HepG2 (cell line): Measurements from ENCODE around the gene ZNF484. TPM values are rescaled to one million over a fixed set of nuclear protein-coding genes. Genes with fewer than 3 reads are reported as not detected.

Source experiments
- AGO1 ChIP-seq: fragments of 200-400 bp; formaldehyde crosslinking; IDR thresholded peaks from 2 replicates; pipeline ENCODE4 v1.6.1; 2017; ENCODE audit warnings: mild to moderate bottlenecking, low read depth, low read length, moderate library complexity; ENCODE audit not compliant: poor library complexity, severe bottlenecking
- KLF13 ChIP-seq: sonication (generic); formaldehyde crosslinking; IDR thresholded peaks from 2 replicates; pipeline ENCODE4 v1.4.0; 2020; ENCODE audit warnings: mild to moderate bottlenecking, missing genetic modification reagents
- MAFK ChIP-seq, 2 experiments: IDR thresholded peaks in 1 of 2; conservative IDR thresholded peaks in 1 of 2; 2 replicates each; pipeline ENCODE4 v1.6.1; 2011; ENCODE audit warnings: improper control_type of control experiment in 2 of 2, low read length in 2 of 2
- NRL ChIP-seq: sonication (generic); formaldehyde crosslinking; IDR thresholded peaks from 2 replicates; pipeline ENCODE4 v1.5.0; 2020; ENCODE audit warnings: missing genetic modification reagents, mild to moderate bottlenecking, moderate library complexity, borderline replicate concordance
- PAX8 ChIP-seq: sonication (generic); formaldehyde crosslinking; IDR thresholded peaks from 2 replicates; pipeline ENCODE4 v1.8.0; 2022; ENCODE audit warnings: mild to moderate bottlenecking, missing genetic modification reagents, borderline replicate concordance
- POLR2AphosphoS5 ChIP-seq: IDR thresholded peaks from 2 replicates; pipeline ENCODE4 v1.6.1; 2012; ENCODE audit warnings: low read depth, low read length
- SAFB2 ChIP-seq: sonication (generic); formaldehyde crosslinking; IDR thresholded peaks from 2 replicates; pipeline ENCODE4 v1.5.1; 2020; ENCODE audit warnings: missing genetic modification reagents, low read depth, mild to moderate bottlenecking, borderline replicate concordance
- ZBTB1 ChIP-seq: sonication (generic); formaldehyde crosslinking; IDR thresholded peaks from 2 replicates; pipeline ENCODE4 v1.4.0; 2020; ENCODE audit warnings: missing genetic modification reagents, borderline replicate concordance
- ZFAT ChIP-seq: sonication (generic); formaldehyde crosslinking; conservative IDR thresholded peaks from 2 replicates; pipeline ENCODE4 v1.8.1; 2023; ENCODE audit warnings: missing genetic modification reagents, inconsistent platforms
- ZNF292 ChIP-seq: sonication (generic); formaldehyde crosslinking; IDR thresholded peaks from 2 replicates; pipeline ENCODE4 v1.8.1; 2022; ENCODE audit warnings: mild to moderate bottlenecking, low read depth, missing genetic modification reagents, borderline replicate concordance
- ZNF772 ChIP-seq: sonication (generic); formaldehyde crosslinking; IDR thresholded peaks from 2 replicates; pipeline ENCODE4 v1.5.0; 2020; ENCODE audit warnings: mild to moderate bottlenecking, missing genetic modification reagents
- polyA plus RNA-seq, 8 experiments: library from polyadenylated mRNA; depleted of rRNA in 3 of 8; stranded (reverse) in 7 of 8; unstranded in 1 of 8; fragments of >200 nt; fragmentation: Illumina TruSeq in 4 of 8; extraction: Trizol in 4 of 8; gene quantifications; 2 replicates each; pipeline versions ENCODE4 v1.2.1 to v1.2.3, GENCODE V29; 2011 to 2016; ENCODE audit warnings: low read depth in 4 of 8, missing spikeins in 1 of 8, mixed read lengths in 1 of 8; ENCODE audit not compliant: insufficient read depth in 1 of 8
- total RNA-seq, 5 experiments: library from RNA; depleted of rRNA; stranded (reverse); fragments of >200 nt; fragmentation: Illumina TruSeq; extraction: Trizol; gene quantifications; 2 replicates each; pipeline ENCODE4 v1.2.3, GENCODE V29; 2016; ENCODE audit warnings: low read depth in 1 of 5
- TF ChIP-seq, protein P1 (sequence below): sonication (generic); formaldehyde crosslinking; conservative IDR thresholded peaks from 2 replicates; pipeline ENCODE4 v1.8.0; 2022; ENCODE audit warnings: missing genetic modification reagents
- TF ChIP-seq, protein P2 (sequence below): sonication (generic); formaldehyde crosslinking; IDR thresholded peaks from 2 replicates; pipeline ENCODE4 v1.4.0; 2020; ENCODE audit warnings: missing genetic modification reagents
- TF ChIP-seq, protein P3 (sequence below), 2 experiments: fragments of 450-650 bp in 1 of 2; sonication (generic) in 1 of 2; formaldehyde crosslinking; IDR thresholded peaks; 2 replicates each; pipeline versions ENCODE4 v1.5.0 to v1.8.0; 2020 to 2022; ENCODE audit warnings: mild to moderate bottlenecking in 1 of 2, missing genetic modification reagents in 1 of 2
- TF ChIP-seq, protein P4 (sequence below): sonication (generic); formaldehyde crosslinking; IDR thresholded peaks from 2 replicates; pipeline ENCODE4 v1.4.0; 2020; ENCODE audit warnings: missing genetic modification reagents, mild to moderate bottlenecking, borderline replicate concordance
- TF ChIP-seq, protein P5 (sequence below): sonication (generic); formaldehyde crosslinking; IDR thresholded peaks from 2 replicates; pipeline ENCODE4 v1.5.0; 2020; ENCODE audit warnings: mild to moderate bottlenecking, low read depth, missing genetic modification reagents, borderline replicate concordance

Gene ZNF484
- total and polyA plus RNA-seq, 2 of the 13 experiments (the other 11 are each of a cell fraction or from before 2014, with no cell fraction given): 0.96 to 7.2 TPM

DNA sequence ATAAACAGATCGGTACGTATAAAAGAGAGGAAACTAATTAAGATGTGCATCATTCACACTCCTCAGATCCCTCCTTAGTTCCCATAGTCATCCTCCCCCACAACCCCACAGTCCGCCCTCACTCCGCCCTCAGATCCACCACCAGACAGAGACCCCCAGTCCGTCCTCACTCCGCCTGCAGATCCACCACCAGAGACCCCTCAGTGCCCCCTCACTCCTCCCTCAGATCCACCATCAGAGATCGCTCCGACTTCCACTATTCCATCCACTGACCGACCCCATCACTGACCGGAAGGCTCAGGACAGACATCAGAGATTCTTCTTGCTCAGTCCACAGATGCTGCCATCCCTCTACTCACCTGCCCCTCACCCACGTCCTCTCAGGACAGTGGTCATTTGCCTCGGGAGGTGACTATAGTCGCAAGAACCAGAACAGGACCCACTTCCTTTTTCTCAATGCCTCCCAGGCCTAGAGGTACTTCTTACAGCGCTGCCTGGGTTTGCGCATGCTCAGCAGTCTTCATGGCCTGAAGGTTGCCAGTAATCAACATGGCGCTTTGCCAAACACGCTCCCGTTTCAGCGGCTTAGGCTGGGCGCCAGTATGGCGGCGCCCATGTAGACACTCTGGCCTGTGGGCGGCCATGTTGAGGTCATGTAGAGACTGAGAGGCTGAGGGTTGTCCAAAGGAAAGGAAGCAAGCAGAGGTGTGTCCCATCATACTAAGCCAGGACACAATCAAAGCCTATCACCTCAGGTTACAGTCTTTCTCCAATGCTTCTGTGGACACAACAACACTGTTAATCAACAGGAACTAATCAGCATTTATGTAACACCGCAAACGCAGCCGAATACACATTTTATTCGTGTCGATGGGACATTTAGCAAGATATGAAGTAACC, at the start of gene ZNF484 (continued):
- TF ChIP-seq ZFAT (CRISPR knock-in tag) (no peak), AGO1 (no peak), SAFB2 (no peak), ZBTB1 (CRISPR knock-in tag) (no peak), ZNF772 (CRISPR knock-in tag) (no peak), PAX8 (CRISPR knock-in tag) (no peak), NRL (CRISPR knock-in tag) (no peak), KLF13 (no peak), POLR2AphosphoS5 (peak; percentile 84), ZNF292 (CRISPR knock-in tag) (no peak), MAFK (conservative IDR thresholded peaks at IDR 0.05 in 1 of 2, IDR thresholded peaks at IDR 0.05 in 1 of 2; ENCODE audit: low read length in 2 of 2) (peak; percentile 71 to 84)
- TF ChIP-seq, protein P1, sequence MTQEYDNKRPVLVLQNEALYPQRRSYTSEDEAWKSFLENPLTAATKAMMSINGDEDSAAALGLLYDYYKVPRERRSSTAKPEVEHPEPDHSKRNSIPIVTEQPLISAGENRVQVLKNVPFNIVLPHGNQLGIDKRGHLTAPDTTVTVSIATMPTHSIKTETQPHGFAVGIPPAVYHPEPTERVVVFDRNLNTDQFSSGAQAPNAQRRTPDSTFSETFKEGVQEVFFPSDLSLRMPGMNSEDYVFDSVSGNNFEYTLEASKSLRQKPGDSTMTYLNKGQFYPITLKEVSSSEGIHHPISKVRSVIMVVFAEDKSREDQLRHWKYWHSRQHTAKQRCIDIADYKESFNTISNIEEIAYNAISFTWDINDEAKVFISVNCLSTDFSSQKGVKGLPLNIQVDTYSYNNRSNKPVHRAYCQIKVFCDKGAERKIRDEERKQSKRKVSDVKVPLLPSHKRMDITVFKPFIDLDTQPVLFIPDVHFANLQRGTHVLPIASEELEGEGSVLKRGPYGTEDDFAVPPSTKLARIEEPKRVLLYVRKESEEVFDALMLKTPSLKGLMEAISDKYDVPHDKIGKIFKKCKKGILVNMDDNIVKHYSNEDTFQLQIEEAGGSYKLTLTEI (CRISPR knock-in tag): no peak
- TF ChIP-seq, protein P2, sequence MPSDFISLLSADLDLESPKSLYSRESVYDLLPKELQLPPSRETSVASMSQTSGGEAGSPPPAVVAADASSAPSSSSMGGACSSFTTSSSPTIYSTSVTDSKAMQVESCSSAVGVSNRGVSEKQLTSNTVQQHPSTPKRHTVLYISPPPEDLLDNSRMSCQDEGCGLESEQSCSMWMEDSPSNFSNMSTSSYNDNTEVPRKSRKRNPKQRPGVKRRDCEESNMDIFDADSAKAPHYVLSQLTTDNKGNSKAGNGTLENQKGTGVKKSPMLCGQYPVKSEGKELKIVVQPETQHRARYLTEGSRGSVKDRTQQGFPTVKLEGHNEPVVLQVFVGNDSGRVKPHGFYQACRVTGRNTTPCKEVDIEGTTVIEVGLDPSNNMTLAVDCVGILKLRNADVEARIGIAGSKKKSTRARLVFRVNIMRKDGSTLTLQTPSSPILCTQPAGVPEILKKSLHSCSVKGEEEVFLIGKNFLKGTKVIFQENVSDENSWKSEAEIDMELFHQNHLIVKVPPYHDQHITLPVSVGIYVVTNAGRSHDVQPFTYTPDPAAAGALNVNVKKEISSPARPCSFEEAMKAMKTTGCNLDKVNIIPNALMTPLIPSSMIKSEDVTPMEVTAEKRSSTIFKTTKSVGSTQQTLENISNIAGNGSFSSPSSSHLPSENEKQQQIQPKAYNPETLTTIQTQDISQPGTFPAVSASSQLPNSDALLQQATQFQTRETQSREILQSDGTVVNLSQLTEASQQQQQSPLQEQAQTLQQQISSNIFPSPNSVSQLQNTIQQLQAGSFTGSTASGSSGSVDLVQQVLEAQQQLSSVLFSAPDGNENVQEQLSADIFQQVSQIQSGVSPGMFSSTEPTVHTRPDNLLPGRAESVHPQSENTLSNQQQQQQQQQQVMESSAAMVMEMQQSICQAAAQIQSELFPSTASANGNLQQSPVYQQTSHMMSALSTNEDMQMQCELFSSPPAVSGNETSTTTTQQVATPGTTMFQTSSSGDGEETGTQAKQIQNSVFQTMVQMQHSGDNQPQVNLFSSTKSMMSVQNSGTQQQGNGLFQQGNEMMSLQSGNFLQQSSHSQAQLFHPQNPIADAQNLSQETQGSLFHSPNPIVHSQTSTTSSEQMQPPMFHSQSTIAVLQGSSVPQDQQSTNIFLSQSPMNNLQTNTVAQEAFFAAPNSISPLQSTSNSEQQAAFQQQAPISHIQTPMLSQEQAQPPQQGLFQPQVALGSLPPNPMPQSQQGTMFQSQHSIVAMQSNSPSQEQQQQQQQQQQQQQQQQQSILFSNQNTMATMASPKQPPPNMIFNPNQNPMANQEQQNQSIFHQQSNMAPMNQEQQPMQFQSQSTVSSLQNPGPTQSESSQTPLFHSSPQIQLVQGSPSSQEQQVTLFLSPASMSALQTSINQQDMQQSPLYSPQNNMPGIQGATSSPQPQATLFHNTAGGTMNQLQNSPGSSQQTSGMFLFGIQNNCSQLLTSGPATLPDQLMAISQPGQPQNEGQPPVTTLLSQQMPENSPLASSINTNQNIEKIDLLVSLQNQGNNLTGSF: 0 out of 2 replicates have a peak, but pooled peaks have one; percentile 43
- TF ChIP-seq, protein P3, sequence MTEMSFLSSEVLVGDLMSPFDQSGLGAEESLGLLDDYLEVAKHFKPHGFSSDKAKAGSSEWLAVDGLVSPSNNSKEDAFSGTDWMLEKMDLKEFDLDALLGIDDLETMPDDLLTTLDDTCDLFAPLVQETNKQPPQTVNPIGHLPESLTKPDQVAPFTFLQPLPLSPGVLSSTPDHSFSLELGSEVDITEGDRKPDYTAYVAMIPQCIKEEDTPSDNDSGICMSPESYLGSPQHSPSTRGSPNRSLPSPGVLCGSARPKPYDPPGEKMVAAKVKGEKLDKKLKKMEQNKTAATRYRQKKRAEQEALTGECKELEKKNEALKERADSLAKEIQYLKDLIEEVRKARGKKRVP (CRISPR knock-in tag; IDR thresholded peaks at IDR 0.05): no peak; a peak in 1 of 4 replicates
- TF ChIP-seq, protein P4, sequence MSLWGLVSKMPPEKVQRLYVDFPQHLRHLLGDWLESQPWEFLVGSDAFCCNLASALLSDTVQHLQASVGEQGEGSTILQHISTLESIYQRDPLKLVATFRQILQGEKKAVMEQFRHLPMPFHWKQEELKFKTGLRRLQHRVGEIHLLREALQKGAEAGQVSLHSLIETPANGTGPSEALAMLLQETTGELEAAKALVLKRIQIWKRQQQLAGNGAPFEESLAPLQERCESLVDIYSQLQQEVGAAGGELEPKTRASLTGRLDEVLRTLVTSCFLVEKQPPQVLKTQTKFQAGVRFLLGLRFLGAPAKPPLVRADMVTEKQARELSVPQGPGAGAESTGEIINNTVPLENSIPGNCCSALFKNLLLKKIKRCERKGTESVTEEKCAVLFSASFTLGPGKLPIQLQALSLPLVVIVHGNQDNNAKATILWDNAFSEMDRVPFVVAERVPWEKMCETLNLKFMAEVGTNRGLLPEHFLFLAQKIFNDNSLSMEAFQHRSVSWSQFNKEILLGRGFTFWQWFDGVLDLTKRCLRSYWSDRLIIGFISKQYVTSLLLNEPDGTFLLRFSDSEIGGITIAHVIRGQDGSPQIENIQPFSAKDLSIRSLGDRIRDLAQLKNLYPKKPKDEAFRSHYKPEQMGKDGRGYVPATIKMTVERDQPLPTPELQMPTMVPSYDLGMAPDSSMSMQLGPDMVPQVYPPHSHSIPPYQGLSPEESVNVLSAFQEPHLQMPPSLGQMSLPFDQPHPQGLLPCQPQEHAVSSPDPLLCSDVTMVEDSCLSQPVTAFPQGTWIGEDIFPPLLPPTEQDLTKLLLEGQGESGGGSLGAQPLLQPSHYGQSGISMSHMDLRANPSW (CRISPR knock-in tag): no peak
- TF ChIP-seq, protein P5, sequence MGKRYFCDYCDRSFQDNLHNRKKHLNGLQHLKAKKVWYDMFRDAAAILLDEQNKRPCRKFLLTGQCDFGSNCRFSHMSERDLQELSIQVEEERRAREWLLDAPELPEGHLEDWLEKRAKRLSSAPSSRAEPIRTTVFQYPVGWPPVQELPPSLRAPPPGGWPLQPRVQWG (CRISPR knock-in tag): no peak
